Measurements from ENCODE around the gene IGF1R.

DNA sequence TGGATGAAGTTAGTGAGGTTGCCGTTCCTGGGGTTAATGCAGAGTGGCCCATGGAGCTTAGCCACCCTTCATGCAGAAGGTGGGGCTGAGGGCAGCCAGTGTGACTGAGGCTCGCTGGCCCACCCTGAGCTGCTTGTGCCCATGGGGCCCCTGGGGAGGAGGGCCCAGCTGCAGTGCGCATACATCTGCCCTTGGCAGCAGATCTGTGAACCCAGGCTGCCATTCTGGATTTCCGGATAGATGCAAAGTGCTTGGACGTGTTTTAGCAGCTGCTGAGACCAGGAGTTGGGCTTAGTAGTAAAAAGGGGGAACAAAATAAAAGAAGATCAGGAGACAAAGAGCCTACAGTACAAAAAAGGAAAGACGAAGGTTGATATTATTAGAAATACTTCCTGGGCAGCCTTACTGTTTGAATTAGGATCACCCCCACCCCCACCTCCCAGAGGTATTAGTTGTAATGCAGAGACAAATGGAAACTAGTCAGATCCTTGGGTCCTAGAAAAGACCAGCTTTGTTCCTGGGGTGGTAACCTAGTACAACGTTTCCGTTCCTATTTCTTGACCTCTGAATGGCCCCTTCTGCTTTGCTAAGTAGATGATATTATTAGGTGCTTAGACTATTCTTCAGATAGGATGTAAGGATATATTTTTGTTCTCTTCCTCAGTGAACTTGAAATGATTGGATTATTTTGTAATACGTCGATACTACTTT lies 70.2 kb downstream of the IGF1R start:
- TF ChIP-seq CTCF (IDR thresholded peaks at IDR 0.05; ENCODE audit: low read depth, low read length): no peak
- no peak for TF ChIP-seq EZH2phosphoT487 (IDR thresholded peaks at IDR 0.05; ENCODE audit: low read depth)
